Choroid plexus epithelial cell (primary cell): ENCODE results near the gene TLE5.
"Not testable (repeated sequence)": the region's sequence is repeated elsewhere in the genome, so short reads cannot be mapped to it uniquely, and the experiment has no call there.

Source experiments
- DNase-seq: peaks from one replicate; pipeline ENCODE4 v3.0.0-alpha.2; 2010; ENCODE audit warnings: low read depth
- H3K4me3 ChIP-seq: 2 replicates; pipeline ENCODE4 v1.5.1; 2011; ENCODE audit warnings: low read depth, mild to moderate bottlenecking, control low read depth, low read length, moderate library complexity
- TF ChIP-seq, protein P1 (sequence below): conservative IDR thresholded peaks from 2 replicates; pipeline ENCODE4 v1.5.1; 2011; ENCODE audit warnings: low read depth, mild to moderate bottlenecking, control low read depth, inconsistent platforms, low read length, moderate library complexity

TLE5 gene

GRCh38 chr19:3012621-3013262 lies 49.6 kb downstream of the TLE5 start:
- TF ChIP-seq, protein P1, sequence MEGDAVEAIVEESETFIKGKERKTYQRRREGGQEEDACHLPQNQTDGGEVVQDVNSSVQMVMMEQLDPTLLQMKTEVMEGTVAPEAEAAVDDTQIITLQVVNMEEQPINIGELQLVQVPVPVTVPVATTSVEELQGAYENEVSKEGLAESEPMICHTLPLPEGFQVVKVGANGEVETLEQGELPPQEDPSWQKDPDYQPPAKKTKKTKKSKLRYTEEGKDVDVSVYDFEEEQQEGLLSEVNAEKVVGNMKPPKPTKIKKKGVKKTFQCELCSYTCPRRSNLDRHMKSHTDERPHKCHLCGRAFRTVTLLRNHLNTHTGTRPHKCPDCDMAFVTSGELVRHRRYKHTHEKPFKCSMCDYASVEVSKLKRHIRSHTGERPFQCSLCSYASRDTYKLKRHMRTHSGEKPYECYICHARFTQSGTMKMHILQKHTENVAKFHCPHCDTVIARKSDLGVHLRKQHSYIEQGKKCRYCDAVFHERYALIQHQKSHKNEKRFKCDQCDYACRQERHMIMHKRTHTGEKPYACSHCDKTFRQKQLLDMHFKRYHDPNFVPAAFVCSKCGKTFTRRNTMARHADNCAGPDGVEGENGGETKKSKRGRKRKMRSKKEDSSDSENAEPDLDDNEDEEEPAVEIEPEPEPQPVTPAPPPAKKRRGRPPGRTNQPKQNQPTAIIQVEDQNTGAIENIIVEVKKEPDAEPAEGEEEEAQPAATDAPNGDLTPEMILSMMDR = no peak

GRCh38 chr19:3012059-3012458 lies 50.2 kb downstream of the TLE5 start:
- not testable (repeated sequence) for H3K4me3 ChIP-seq

More at GRCh38 chr19:3012621-3013262, 49.6 kb downstream of the TLE5 start:
- H3K4me3 ChIP-seq = no peak overlapping the region
- no peak for DNase-seq

DNA sequence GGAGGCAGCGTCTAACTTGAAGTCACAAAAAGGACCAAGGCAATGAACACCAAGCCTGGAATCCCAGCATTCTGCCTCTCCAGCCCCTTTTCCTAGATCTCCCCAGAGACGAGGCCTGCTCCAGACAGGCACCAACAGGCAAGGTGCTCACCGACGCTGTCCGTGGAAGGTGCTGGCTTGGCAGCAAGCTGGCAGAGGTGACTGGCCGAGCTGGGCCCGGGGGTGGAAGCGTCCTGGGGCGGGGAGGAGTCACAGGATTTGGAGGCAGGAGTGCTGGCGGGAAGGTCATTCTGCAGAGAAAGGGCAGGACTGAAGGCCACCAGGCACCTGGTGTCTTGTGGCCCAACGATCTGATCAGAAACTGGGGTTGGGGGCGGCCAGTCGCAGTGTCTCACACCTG lies 51.4 kb downstream of the TLE5 start:
- DNase-seq = no peak
- TF ChIP-seq, protein P1 = no peak
- H3K4me3 ChIP-seq = no peak overlapping the region

More at GRCh38 chr19:3012059-3012458, 50.2 kb downstream of the TLE5 start:
- DNase-seq = not testable (repeated sequence)

DNA sequence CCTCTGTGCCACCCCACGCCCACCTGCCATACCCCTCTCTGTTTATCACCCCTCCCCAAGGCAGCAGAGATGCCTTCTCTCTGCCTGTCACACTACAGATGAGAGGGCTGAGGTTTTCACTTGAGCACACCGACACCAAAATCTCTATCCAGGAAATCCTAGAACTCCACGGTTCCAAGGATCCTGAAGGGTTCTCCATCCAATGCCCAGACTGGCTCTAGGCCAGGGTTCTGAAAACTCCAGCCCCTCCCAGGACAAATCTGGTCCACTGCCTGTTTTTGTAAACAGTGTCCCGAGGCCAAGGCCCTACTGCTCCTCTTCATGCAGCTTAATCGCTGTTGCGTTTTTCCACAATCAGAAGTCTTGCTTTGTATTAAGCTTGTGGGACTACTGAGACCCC lies 53.3 kb downstream of the TLE5 start:
- DNase-seq = no peak
- TF ChIP-seq, protein P1 = no peak
- no peak overlapping the region for H3K4me3 ChIP-seq

GRCh38 chr19:3007975-3008374 lies 54.3 kb downstream of the TLE5 start:
- no peak overlapping the region for H3K4me3 ChIP-seq
- TF ChIP-seq, protein P1 = no peak
- DNase-seq = no peak

DNA sequence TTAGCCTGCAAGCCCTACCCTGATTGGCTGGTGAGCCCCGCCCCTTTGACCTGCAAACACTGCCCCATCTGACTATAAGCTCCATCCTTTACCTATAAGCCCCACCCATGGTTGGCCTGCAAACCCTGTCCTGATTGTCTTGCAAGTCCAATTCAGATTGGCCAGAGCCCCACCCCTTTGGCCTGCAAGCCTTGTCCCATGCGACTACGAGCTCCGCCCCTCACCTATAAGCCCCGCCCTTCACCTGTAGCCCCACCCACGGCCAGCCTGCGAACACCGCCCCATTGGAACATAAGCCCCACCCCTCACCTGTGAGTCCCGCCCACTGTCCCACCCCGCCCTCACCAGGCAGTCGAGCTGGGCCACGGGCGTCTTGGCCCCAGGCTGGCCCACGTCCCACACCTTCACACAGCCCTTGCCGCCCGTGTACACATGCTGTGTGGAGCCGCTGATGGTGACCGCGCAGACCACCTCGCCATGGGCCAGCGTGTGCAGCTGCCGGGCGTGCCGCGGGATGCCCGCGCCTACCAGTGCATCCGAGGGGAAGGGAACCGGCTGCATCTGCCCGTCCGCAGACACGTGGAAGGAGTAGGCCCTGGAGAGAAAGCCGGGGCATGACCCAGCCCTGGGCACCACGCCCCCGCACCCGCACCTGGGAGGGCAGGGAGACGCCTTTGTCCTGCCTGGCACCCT lies 56.1 kb downstream of the TLE5 start:
- TF ChIP-seq, protein P1 = no peak
- no peak for DNase-seq
- H3K4me3 ChIP-seq = no peak overlapping the region

DNA sequence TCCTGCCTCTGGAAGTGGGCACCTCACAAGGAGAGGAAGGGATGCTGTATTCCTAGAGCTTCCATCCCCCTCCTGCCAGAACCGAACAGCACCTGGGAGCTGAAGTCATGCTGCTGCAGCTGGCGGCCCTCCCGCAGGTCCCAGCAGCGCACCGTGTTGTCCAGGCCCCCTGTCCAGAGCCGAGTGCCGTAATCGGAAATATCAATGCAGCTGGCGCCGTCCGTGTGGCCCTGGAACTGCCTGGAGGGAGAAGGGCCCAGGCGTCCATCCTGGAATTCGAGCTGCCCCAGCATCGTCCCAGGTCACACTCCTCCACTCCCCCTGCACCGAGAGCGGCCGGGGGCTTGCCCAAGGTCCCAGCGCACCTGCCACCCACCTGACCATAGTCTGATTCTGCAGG lies 57.0 kb downstream of the TLE5 start:
- H3K4me3 ChIP-seq = no peak overlapping the region
- TF ChIP-seq, protein P1 = no peak
- DNase-seq = no peak
